HG02840 (cell line): Measurements from ENCODE around the gene ROBO1.
"Not testable (repeated sequence)": the region's sequence is repeated elsewhere in the genome, so short reads cannot be mapped to it uniquely, and the experiment has no call there.

Source experiments
- ATAC-seq: cut with Tn5 transposase; IDR thresholded peaks from one replicate; pipeline ENCODE4 v1.9.1; 2021; ENCODE audit warnings: mild to moderate bottlenecking, moderate library complexity, moderate number of reproducible peaks; ENCODE audit not compliant: unreplicated experiment, low FRiP score

Gene ROBO1

GRCh38 chr3:78900880-78901279 is 866.9 kb downstream of the ROBO1 start:
- ATAC-seq = no peak

DNA sequence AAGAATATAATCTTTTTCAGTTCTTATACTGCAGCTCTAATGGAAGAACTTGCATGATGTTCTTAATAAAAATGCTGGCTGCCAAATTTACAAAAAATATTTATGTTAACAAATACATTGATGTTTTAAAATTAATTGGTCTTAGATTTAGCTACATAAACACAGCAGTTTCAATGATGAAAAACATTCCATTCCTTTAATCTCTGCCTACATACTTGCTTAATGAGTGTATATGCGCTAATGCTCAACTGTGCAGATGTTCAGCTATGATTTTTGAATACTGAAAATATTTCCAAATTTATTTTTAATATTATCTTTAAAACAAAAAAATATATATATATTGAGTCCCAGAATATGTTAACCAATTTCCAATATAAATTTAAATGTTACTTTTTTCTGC is 867.4 kb downstream of the ROBO1 start:
- ATAC-seq = no peak

GRCh38 chr3:78895528-78895927 is 872.3 kb downstream of the ROBO1 start:
- ATAC-seq = no peak

GRCh38 chr3:78894787-78895186 is 873.0 kb downstream of the ROBO1 start:
- ATAC-seq = no peak

GRCh38 chr3:78893161-78893560 is 874.6 kb downstream of the ROBO1 start:
- ATAC-seq = no peak

DNA sequence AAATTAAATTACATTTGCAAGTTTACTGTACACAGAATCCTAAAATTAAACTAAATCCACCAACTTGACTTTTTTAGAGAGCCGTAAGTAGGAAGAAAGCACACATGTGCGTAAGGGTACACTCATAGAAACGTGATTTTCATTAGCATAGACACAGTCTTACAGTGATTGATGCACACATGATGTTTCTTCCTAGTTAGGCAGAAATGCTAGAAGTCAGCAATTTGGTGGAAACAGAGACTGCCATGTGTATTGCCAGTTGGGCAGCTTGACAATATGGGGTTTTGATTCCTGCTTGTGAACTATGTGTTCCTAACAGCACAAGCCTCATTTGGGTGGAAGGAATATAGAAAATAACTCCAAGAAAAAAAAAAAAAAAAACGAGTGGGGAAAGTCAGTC is 878.5 kb downstream of the ROBO1 start:
- no peak for ATAC-seq

- ATAC-seq = no peak
Observed at GRCh38 chr3:78888635-78889034, 879.2 kb downstream of the ROBO1 start.

DNA sequence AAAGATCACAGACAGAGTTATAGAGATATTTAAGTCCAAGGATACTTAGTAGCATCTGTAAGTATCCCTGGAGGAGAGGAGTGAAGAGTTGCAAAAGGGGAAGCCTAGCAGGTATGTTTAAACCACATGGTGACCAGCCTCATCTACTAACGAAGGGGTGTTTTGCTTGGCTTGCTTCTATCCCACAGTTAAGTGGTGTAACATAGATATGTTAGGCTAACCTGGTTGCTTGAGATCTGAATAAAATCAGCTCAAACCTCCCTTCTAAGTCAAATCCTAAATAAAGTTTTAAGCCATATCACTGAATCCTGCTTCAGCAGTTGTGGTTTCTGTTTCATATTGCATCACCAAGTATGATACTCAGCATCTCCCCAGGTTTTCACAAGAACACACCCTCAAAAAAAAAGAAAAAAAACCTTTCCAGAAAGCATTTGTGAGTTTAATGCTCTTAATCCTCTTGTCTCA is 880.2 kb downstream of the ROBO1 start:
- ATAC-seq = no peak

- no peak for ATAC-seq
Observed at GRCh38 chr3:78887029-78887428, 880.8 kb downstream of the ROBO1 start.

- ATAC-seq = not testable (repeated sequence)
Observed at GRCh38 chr3:78884567-78884966, 883.2 kb downstream of the ROBO1 start.

DNA sequence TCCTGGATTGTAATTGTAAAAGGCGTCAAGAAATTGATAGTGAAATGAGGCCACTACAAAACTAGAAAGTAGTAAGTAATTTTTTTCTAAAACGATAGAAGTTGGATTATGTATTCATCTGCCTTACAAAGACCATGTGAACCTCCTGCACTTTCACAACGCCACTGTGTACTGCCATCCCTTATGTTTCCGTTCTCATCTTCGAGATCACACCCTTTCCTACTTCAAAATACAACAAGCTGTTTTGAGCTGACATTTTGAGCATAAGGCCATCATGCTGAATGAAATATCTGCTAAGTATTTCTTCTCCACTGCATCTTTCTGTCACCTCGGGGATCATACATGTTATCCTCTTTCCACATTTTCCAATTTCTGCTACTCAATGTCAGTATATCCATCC is 885.5 kb downstream of the ROBO1 start:
- no peak for ATAC-seq

- no peak for ATAC-seq
Observed at GRCh38 chr3:78881501-78881900, 886.3 kb downstream of the ROBO1 start.

DNA sequence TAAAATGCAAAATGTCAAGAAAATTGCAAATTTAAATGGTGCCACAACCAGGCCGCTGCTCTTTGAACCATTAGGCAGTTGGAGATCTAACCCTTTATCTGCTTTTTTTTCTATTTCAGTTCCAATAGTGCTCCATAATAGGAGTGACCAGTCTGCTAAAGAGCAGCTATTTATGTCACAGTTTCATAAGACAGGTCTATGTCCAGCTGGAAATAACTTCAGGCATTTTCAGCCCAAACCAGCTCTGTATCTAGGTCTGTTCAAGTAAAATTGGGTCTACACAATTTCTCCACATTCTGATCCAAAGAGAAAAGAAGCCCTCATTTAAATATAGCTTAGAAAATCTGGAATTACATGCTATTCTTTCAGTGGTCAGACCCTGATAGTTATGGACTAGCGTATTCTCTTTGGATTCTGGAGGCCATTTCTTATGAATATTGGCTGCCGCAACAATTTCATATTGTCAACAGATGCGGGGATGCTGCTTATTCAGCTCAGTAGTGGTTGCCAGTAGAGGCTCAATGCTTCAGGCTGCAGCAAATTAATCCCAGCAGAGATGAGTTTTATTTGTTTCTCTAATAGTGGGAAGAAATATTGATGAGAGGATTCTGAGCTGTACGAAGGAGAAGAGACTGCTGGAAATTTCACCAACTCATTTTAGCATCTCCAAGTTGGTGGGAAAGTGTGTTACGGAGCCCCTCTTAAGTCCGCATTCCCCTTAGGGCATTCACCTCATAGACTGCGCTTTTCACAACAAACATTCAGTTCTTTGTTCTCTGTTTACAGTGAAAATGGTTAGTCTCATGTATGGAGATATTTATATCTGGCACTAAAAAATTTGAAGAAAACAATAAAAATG is 887.0 kb downstream of the ROBO1 start:
- no peak for ATAC-seq

DNA sequence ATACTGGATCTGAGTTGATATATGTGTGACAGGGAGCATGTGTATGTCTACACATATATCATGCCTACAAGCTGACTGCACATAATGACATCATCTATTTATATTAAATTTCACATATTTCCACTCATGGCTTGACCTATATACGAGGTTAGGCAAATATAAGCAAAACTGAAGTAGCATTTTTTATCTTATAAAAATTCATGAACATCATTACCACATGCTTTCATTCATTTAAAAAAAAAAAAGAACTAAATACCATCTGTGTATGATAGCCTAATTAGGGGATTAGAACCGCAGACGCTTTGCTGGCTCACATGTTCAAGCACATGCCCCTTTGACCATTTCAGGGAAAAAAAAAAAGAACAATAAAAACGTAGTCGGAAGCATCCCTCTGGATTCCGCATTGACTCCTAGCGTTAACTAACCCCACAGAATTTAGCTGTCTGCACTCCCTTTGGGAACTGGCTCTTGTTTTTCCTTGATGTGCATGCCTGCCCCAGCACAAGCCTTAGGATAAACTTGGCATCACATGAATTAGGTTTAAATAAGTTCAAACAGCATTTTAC is 888.4 kb downstream of the ROBO1 start:
- ATAC-seq = no peak

- no peak for ATAC-seq
Observed at GRCh38 chr3:78878789-78879188, 889.0 kb downstream of the ROBO1 start.

DNA sequence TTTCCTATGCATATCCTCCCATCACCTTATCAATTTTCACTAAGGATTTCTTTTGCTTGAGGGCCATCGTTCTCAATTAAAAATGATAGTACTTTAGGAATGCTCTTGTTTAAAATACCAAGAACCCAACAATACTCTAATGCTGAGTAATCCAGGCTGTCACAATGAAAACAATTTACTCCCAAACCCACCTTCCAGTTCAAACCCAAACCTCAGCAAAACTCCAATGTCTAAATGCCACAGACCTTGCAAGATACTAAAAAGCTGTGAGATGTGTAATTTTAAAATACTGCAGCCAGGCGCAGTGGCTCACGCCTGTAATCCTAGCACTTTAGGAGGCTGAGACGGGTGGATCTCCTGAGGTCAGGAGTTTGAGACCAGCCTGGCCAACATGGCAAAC is 889.8 kb downstream of the ROBO1 start:
- no peak for ATAC-seq

DNA sequence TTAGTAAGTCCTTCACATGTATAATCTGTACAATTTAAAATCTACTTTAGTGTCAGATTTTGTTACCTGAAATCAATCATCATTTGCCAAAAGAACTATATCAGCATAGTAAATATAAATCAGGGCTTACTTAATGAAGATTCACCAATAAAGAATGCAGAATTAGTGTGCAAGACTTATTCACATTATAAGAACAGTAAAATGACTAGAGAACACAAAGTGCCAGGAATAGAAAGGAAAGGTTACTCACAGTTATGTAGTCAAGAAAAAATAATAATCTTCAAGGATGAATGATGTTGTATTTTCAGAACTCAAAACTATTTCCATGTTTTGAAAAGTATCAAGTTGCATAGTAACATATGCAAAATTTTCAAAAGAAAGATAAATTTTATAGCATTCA is 891.9 kb downstream of the ROBO1 start:
- no peak for ATAC-seq

GRCh38 chr3:78875436-78875835 is 892.4 kb downstream of the ROBO1 start:
- no peak for ATAC-seq

GRCh38 chr3:78873641-78874040 is 894.2 kb downstream of the ROBO1 start:
- no peak for ATAC-seq

DNA sequence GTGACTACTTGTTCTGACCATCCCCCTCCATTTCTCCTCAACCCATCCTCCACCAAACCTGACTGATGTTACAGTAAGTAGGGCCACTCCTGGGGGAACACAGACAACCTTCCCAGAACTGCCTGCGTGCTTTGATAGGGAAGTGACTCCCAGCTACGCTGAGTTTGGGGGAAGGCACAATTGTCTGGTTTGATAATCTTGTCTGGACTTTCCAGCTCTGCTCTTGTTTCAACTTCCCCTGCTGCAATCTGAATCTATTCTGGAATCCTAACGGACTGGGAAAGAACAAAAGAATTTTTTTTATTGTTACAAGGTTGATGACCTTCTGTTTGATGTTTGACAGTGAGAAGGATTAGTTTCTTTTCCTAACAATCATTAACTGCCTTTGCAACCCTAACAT is 895.6 kb downstream of the ROBO1 start:
- ATAC-seq = no peak

GRCh38 chr3:78871048-78871447 is 896.8 kb downstream of the ROBO1 start:
- no peak for ATAC-seq

- ATAC-seq = no peak
Observed at GRCh38 chr3:78870484-78870883, 897.3 kb downstream of the ROBO1 start.
